WERI-Rb-1 (cell line): ENCODE data around the gene GRIK3.
A peak's percentile ranks its signal among the peaks of the same experiment; 100 is the strongest.

Experiments
- DNase-seq: peaks from one replicate; pipeline ENCODE4 v3.0.0-alpha.2; 2020
- H3K27ac ChIP-seq: fragments of 250-450 bp; sonication (Bioruptor Pico); 2 replicates; pipeline ENCODE4 v1.5.1; 2020; ENCODE audit warnings: mild to moderate bottlenecking, moderate library complexity
- H3K27me3 ChIP-seq: fragments of 250-450 bp; sonication (Bioruptor Pico); 2 replicates; pipeline ENCODE4 v1.5.1; 2021; ENCODE audit warnings: mild to moderate bottlenecking, low read depth, moderate library complexity; ENCODE audit not compliant: insufficient read depth, severe bottlenecking
- H3K36me3 ChIP-seq: fragments of 250-450 bp; sonication (Bioruptor Pico); 2 replicates; pipeline ENCODE4 v1.5.1; 2020; ENCODE audit warnings: mild to moderate bottlenecking, moderate library complexity
- H3K4me3 ChIP-seq: 2 replicates; pipeline ENCODE4 v1.5.1; 2011; ENCODE audit warnings: low read depth, mild to moderate bottlenecking, control low read depth, low read length
- H3K9me3 ChIP-seq: fragments of 250-450 bp; sonication (Bioruptor Pico); 2 replicates; pipeline ENCODE4 v1.5.1; 2021; ENCODE audit warnings: mild to moderate bottlenecking, moderate library complexity; ENCODE audit not compliant: severe bottlenecking
- CTCF ChIP-seq: IDR thresholded peaks from 2 replicates; pipeline ENCODE4 v1.5.1; 2011; ENCODE audit warnings: low read depth, mild to moderate bottlenecking, control low read depth, inconsistent platforms, low read length

The GRIK3 gene

GRCh38 chr1:37068897-37069296 is 34.6 kb upstream of the GRIK3 start:
- Histone ChIP-seq H3K9me3 (no peaks in the 10 kb centered on the region), H3K4me3 (peak overlapping the region; percentile 0; the same call in 1 of the 2 replicates), H3K27ac (peak overlapping the region; percentile 79), H3K27me3 (no peaks in the 10 kb centered on the region), H3K36me3 (no peaks in the 10 kb centered on the region)
- DNase-seq = peak; percentile 66
- TF ChIP-seq CTCF = no peak

- Histone ChIP-seq H3K36me3 (no peaks in the 10 kb centered on the region), H3K4me3 (no peak overlapping the region), H3K27me3 (no peaks in the 10 kb centered on the region), H3K9me3 (no peaks in the 10 kb centered on the region), H3K27ac (peak overlapping the region; percentile 79)
- no peak for TF ChIP-seq CTCF
- no peak for DNase-seq
These were observed 33.9 kb upstream of the GRIK3 start for GRCh38 chr1:37068260-37068659.

GRCh38 chr1:37064039-37064438 is 29.7 kb upstream of the GRIK3 start:
- H3K27me3 ChIP-seq = no peaks in the 10 kb centered on the region
- no peak overlapping the region for H3K4me3 ChIP-seq
- TF ChIP-seq CTCF = no peak
- H3K36me3 ChIP-seq = no peaks in the 10 kb centered on the region
- H3K9me3 ChIP-seq = no peaks in the 10 kb centered on the region
- no peak for DNase-seq
- H3K27ac ChIP-seq = no peak overlapping the region

GRCh38 chr1:37059346-37059745 is 25.0 kb upstream of the GRIK3 start:
- no peak for DNase-seq
- Histone ChIP-seq H3K9me3 (no peaks in the 10 kb centered on the region), H3K27ac (no peak overlapping the region), H3K27me3 (no peaks in the 10 kb centered on the region), H3K36me3 (no peaks in the 10 kb centered on the region), H3K4me3 (no peak overlapping the region)
- no peak for TF ChIP-seq CTCF

- no peak overlapping the region for H3K27ac ChIP-seq
- H3K9me3 ChIP-seq = no peaks in the 10 kb centered on the region
- DNase-seq = no peak
- H3K36me3 ChIP-seq = no peaks in the 10 kb centered on the region
- H3K27me3 ChIP-seq = no peaks in the 10 kb centered on the region
- no peak overlapping the region for H3K4me3 ChIP-seq
- no peak for TF ChIP-seq CTCF
These were observed 24.2 kb upstream of the GRIK3 start for GRCh38 chr1:37058424-37058988.

GRCh38 chr1:37056325-37056724 is 22.0 kb upstream of the GRIK3 start:
- Histone ChIP-seq H3K9me3 (no peaks in the 10 kb centered on the region), H3K4me3 (no peak overlapping the region), H3K27me3 (no peaks in the 10 kb centered on the region), H3K27ac (no peak overlapping the region), H3K36me3 (no peaks in the 10 kb centered on the region)
- no peak for TF ChIP-seq CTCF
- DNase-seq = peak; percentile 63
